ENCODE measurements around the gene GALNT18.

DNA sequence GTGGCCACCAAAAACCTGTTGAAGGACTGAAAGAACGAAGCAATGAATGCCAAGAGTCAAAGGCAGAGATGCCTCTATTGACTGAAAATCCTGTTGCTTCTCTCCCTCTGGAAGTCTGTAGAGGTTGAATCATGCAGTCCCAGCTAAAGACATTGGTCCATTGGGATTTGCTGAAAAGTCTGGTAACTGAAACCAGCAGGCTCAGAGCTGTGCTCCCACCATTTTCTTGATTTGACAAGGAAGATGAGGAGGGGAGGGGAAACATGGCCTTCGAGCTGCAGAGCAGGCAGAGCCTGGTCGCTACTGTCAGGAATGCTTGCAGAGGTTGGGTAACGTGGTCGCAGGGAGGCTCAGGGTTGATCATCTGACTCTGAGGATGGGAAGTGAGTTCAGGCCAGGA, 196.0 kb downstream of the GALNT18 start:
- no peak for TF ChIP-seq CTCF (conservative IDR thresholded peaks at IDR 0.05)
- no peak for TF ChIP-seq ZFX (IDR thresholded peaks at IDR 0.05)
